CD4-positive, alpha-beta memory T cell (primary cell): ENCODE data around the gene PAPSS2. TPM values are rescaled to one million over a fixed set of nuclear protein-coding genes. Genes with fewer than 3 reads are reported as not detected.

Source experiments
- CTCF ChIA-PET: fragments of 350-600 bp; sonication (Branson Sonifier 250); formaldehyde crosslinking; loops from one replicate; lab custom pipeline; 2021; ENCODE audit warnings: inconsistent platforms; ENCODE audit not compliant: partially characterized antibody; lab: Charles Lee
- POLR2A ChIA-PET: fragments of 350-600 bp; sonication (Branson Sonifier 250); formaldehyde crosslinking; loops from one replicate; lab custom pipeline; 2021; ENCODE audit not compliant: partially characterized antibody; lab: Charles Lee
- DNase-seq, 5 donors: peaks; one replicate each; pipeline versions ENCODE4 v3.0.0 to v3.0.0-alpha.2; 2020 to 2022; ENCODE audit warnings: mixed read lengths in 1 of 5
- H3K27ac ChIP-seq: one replicate; pipeline ENCODE4 v1.7.0; 2013; ENCODE audit warnings: low read depth, low read length
- H3K27me3 ChIP-seq: 2 replicates; pipeline ENCODE4 v1.7.0; 2013; ENCODE audit warnings: mild to moderate bottlenecking, low read length, moderate library complexity; ENCODE audit not compliant: insufficient read depth
- H3K36me3 ChIP-seq: 2 replicates; pipeline ENCODE4 v1.7.0; 2013; ENCODE audit warnings: mild to moderate bottlenecking, low read length, moderate library complexity; ENCODE audit not compliant: insufficient read depth
- H3K4me1 ChIP-seq: 2 replicates; pipeline ENCODE4 v1.7.0; 2013; ENCODE audit warnings: mild to moderate bottlenecking, low read length, moderate library complexity; ENCODE audit not compliant: insufficient read depth
- H3K4me3 ChIP-seq, 2 donors: one replicate each; pipeline ENCODE4 v1.7.0; 2013; ENCODE audit warnings: low read length in 2 of 2, mild to moderate bottlenecking in 1 of 2
- H3K9me3 ChIP-seq, 2 donors: one replicate each; pipeline ENCODE4 v1.7.0; 2013; ENCODE audit warnings: low read length in 2 of 2, control low read depth in 1 of 2; ENCODE audit not compliant: control insufficient read depth in 1 of 2
- H3K27ac Mint-ChIP-seq, 7 donors: one replicate each; pipeline ENCODE4 v1.8.0; 2020 to 2021; ENCODE audit warnings: mixed read lengths in 7 of 7, mild to moderate bottlenecking in 6 of 7, inconsistent platforms in 3 of 7, moderate library complexity in 3 of 7
- H3K27me3 Mint-ChIP-seq, 2 donors: one replicate each; pipeline ENCODE4 v1.8.0; 2020 to 2021; ENCODE audit warnings: mixed read lengths in 2 of 2
- H3K36me3 Mint-ChIP-seq, 2 donors: one replicate each; pipeline ENCODE4 v1.8.0; 2020 to 2021; ENCODE audit warnings: mixed read lengths in 2 of 2, inconsistent platforms in 1 of 2, mild to moderate bottlenecking in 1 of 2
- H3K4me1 Mint-ChIP-seq, 4 donors: one replicate each; pipeline ENCODE4 v1.8.0; 2020 to 2021; ENCODE audit warnings: mixed read lengths in 4 of 4, mild to moderate bottlenecking in 1 of 4
- H3K4me3 Mint-ChIP-seq, 8 donors: one replicate each; pipeline ENCODE4 v1.8.0; 2020 to 2021; ENCODE audit warnings: mixed read lengths in 8 of 8, mild to moderate bottlenecking in 7 of 8, moderate library complexity in 6 of 8, inconsistent platforms in 3 of 8
- H3K9me3 Mint-ChIP-seq, 8 donors: one replicate each; pipeline ENCODE4 v1.8.0; 2020 to 2021; ENCODE audit warnings: mixed read lengths in 8 of 8, mild to moderate bottlenecking in 5 of 8, inconsistent platforms in 3 of 8, moderate library complexity in 1 of 8
- intact Hi-C: fragments of 100-400 bp; cut with micrococcal nuclease; formaldehyde crosslinking; loops from one replicate; pipeline ENCODE4 v1.15.1; 2023
- polyA plus RNA-seq, 2 donors: library from polyadenylated mRNA; unstranded; fragments of 300-500 nt; fragmentation: Illumina TruSeq; gene quantifications; one replicate each; pipeline ENCODE4 v1.2.3, GENCODE V29; 2021
- total RNA-seq, 2 experiments: library from RNA; stranded (reverse); gene quantifications; one replicate each; pipeline ENCODE4 v1.2.3, GENCODE V29; 2021

PAPSS2 gene
- total and polyA plus RNA-seq, 4 experiments from 2014 or later, result 0.15 to 0.73 (median 0.31) TPM

DNA sequence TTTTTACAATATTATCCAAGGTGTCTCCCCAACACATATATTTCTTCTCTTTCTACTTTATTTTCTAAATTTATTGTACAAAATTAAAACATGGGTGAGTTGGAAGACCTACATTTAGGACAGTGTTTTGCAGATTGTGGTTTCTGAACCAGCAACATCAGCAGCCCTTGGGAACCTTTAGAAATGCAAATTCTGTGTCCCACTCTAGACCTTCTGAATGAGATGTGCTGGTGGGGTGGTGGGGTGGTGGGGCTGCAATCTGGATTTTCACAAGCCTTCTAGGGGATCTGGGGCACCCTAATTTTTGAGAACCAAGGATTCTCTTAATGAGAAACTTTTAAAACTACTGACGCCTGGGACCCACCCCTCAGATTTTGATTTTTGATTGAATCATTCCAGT is 7.4 kb upstream of the PAPSS2 start:
- Histone ChIP-seq H3K36me3 (no peaks in the 10 kb centered on the region), H3K27ac (no peak overlapping the region), H3K27me3 (no peaks in the 10 kb centered on the region), H3K9me3 (no peaks in the 10 kb centered on the region), H3K4me3 (no peak overlapping the region), H3K4me1 (no peaks in the 10 kb centered on the region)
- Mint-ChIP-seq H3K36me3 (no peaks in the 10 kb centered on the region), H3K4me1 (peaks cover 0 to 5% (median under 1%) of the 10 kb centered on the region in 4 donors), H3K27ac (no peak overlapping the region), H3K9me3 (peaks cover 0 to under 1% (median 0%) of the 10 kb centered on the region in 8 donors), H3K27me3 (peaks cover 8 to 13% of the 10 kb centered on the region in 2 donors), H3K4me3 (no peak overlapping the region)
- ChIA-PET POLR2A (no interaction called here), CTCF (interaction anchor here (0.8 kb wide), 1 partner anchor 9 kb away, joined by 3 read pairs; no protein-coding TSS in a partner anchor)
- intact Hi-C loops, result no loop called here
- no peak for DNase-seq

DNA sequence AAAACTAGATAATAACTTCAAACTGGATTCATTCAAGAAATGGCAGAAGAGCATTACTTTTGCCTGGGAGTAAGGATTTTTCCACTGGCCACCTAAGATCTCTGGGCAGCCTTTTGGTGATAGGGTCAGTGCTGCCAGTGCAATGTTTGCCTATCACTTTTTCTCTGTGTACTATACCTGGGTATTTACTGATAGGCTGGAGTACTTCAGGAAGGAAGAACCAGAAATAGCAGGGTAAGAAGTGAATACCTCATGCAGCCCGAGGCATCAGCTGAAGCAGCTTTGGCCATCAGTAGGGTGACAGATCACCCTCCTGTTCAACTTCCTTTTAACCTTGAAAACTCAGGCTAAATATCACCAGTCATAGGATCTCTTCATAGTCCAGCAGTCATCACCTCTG is 5.5 kb upstream of the PAPSS2 start:
- H3K4me3 Mint-ChIP-seq, result no peak overlapping the region
- Histone ChIP-seq H3K4me3 (no peak overlapping the region), H3K27ac (no peak overlapping the region), H3K36me3 (no peaks in the 10 kb centered on the region), H3K27me3 (peaks cover 5% of the 10 kb centered on the region), H3K9me3 (no peaks in the 10 kb centered on the region), H3K4me1 (no peaks in the 10 kb centered on the region)
- intact Hi-C loops, result no loop called here
- H3K9me3 Mint-ChIP-seq, result peaks cover 0 to 2% (median 0%) of the 10 kb centered on the region in 8 donors
- peaks cover 9 to 17% of the 10 kb centered on the region in 2 donors for H3K27me3 Mint-ChIP-seq
- H3K4me1 Mint-ChIP-seq, result peaks cover 2 to 8% (median 3%) of the 10 kb centered on the region in 4 donors
- ChIA-PET CTCF (no interaction called here), POLR2A (no interaction called here)
- H3K27ac Mint-ChIP-seq, result no peak overlapping the region
- no peaks in the 10 kb centered on the region for H3K36me3 Mint-ChIP-seq
- DNase-seq, result no peak

DNA sequence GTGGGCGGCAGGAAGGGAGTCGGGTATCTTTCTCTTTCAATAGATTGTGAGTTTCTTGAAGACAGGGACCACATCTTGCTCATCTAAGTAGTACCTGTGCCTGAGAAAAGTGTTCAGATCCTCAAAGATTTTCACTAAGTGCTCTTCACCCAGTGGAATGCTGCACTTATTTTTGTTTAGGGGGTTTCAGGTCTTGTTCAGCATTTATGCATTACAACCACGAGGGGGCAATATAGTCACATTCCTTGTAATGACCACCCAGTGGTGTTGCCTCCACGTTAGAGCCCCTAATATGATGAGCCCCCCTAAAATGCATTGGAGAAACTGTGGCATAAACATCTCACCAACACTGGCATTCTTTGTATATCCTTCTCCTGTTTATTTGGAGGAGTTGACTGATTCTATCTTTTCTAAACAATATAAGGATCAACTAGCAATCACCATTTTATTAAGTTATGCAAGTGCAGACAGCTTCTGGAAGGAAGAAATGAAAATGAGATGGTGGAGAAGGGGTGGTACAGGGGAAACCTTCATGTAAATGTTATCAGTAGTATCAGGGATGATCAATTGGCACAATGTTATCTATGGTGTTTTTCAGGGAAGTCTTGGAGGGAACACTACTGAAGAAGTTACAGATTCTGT is 3.1 kb upstream of the PAPSS2 start:
- POLR2A ChIA-PET, result no interaction called here

DNA sequence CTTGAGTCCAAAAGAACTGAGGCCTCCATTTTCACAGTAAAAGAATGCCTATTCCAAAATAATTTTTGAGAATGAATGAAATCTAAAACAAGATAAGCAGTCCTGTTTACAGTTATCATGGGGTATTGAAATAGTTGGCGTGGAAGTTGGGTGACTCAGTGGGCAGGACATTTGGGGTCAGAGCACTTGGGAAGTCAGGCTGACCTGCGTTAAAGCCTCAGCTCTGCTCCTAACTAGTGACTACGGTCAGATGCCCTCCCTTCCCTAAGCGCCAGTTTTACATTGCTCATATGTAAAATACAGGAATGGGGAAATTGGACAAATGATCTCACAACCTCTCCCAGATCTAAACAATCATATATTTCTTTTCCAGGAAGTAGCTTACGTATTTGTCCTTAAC is 2.3 kb upstream of the PAPSS2 start:
- POLR2A ChIA-PET, result no interaction called here
- Mint-ChIP-seq H3K27ac (no peak overlapping the region), H3K36me3 (no peaks in the 10 kb centered on the region), H3K4me1 (peaks cover 8 to 20% (median 11%) of the 10 kb centered on the region in 4 donors), H3K27me3 (peaks cover 29 to 37% of the 10 kb centered on the region in 2 donors), H3K4me3 (no peak overlapping the region), H3K9me3 (peaks cover 0 to 3% (median 0%) of the 10 kb centered on the region in 8 donors)
- peaks cover 19% of the 10 kb centered on the region for H3K27me3 ChIP-seq
- intact Hi-C loops, result loop anchor here (5.0 kb wide), 1 partner anchor 115 kb away; no protein-coding TSS in a partner anchor
- H3K4me3 ChIP-seq, result no peak overlapping the region
- H3K27ac ChIP-seq, result no peak overlapping the region
- H3K4me1 ChIP-seq, result peaks cover 7% of the 10 kb centered on the region
- DNase-seq, result no peak
- CTCF ChIA-PET, result interaction anchor here (1.4 to 1.7 kb wide), 3 partner anchors 9 to 896 kb away, joined by 4 to 7 read pairs (median 6); no protein-coding TSS in a partner anchor
- no peaks in the 10 kb centered on the region for H3K9me3 ChIP-seq
- no peaks in the 10 kb centered on the region for H3K36me3 ChIP-seq

More for the DNA sequence above, 3.1 kb upstream of the PAPSS2 start:
- Histone ChIP-seq H3K4me3 (no peak overlapping the region), H3K9me3 (no peaks in the 10 kb centered on the region), H3K27me3 (peaks cover 14% of the 10 kb centered on the region), H3K4me1 (peaks cover 7% of the 10 kb centered on the region), H3K36me3 (no peaks in the 10 kb centered on the region), H3K27ac (no peak overlapping the region)
- Mint-ChIP-seq H3K4me3 (no peak overlapping the region), H3K36me3 (no peaks in the 10 kb centered on the region), H3K27ac (no peak overlapping the region), H3K4me1 (peaks cover 8 to 20% (median 11%) of the 10 kb centered on the region in 4 donors), H3K9me3 (peaks cover 0 to 3% (median 0%) of the 10 kb centered on the region in 8 donors), H3K27me3 (peaks cover 24 to 31% of the 10 kb centered on the region in 2 donors)
- CTCF ChIA-PET, result interaction anchor here (1.4 kb wide), 1 partner anchor 14 kb away, joined by 7 read pairs; no protein-coding TSS in a partner anchor
- DNase-seq, result peak in 4 of 5 donors; percentile 9 to 26 (median 17)
- intact Hi-C loops, result loop anchor here (1.0 to 5.0 kb wide), 2 partner anchors 116 to 897 kb away; no protein-coding TSS in a partner anchor

DNA sequence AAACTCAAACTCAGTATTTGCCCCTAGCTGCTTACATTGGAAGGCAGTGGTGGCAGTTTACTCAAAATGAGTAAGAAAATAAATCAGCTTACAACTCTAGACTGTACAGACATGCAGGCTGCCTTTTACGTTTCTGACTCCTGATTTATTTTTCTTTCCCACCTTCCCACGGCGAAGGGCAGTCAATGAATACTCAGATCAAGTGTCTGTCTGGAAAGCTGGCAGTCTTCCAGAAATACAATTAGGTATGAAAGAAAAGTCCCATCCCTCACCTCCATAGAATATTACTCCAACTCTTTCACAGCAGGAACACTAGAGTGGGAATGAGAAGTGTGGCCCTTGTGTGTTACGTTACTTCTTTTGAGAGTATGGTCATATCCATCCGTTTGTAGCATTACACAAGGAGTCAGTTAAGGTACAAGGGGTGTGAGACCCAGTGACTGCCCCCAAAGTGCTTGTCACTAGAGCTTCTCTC is 1.3 kb upstream of the PAPSS2 start:
- intact Hi-C loops, result loop anchor here (5.0 kb wide), 1 partner anchor 114 kb away; no protein-coding TSS in a partner anchor
- H3K4me3 Mint-ChIP-seq, result peak overlapping the region in 3 of 8 donors; percentile 20 to 73 (median 28)

DNA sequence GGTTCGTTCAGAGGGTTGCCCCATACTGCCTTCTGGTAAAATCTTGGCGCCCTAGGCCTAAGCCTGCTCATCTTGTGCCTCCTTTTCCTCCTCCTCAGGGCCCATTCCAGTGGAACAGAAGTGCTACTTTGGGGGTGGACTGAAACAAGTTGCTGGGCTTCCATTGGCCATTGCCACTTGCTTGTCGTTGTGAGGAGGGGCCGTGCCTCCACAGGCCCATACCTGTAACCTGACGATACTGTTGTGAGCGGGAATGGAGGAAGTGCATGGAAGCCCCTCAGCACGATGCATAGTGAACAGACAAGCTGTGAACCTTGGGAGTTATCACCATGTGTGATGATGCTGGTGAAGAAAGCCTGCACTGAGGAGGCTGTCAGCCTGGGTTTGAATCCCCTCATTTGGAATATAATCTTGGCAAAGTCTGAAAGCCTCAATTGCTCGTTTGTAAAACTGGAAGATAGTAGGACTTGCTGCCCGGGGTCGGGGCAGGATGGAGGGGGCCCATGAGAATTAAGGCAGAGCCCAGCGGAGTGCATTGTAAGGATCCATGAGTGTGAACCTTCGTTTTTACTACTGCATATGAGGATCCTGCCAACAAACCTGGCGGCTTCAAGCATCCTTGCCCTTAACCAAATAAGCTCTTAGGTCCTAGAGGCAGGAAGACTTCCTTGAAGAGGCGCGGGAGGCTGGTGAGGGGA is 671 bp upstream of the PAPSS2 start:
- no peaks in the 10 kb centered on the region for H3K36me3 Mint-ChIP-seq
- H3K27me3 Mint-ChIP-seq, result peaks cover 32 to 39% of the 10 kb centered on the region in 2 donors
- no peak overlapping the region for H3K4me3 ChIP-seq
- H3K27ac ChIP-seq, result no peak overlapping the region
- intact Hi-C loops, result loop anchor here (5.0 kb wide), 1 partner anchor 113 kb away; no protein-coding TSS in a partner anchor
- no peaks in the 10 kb centered on the region for H3K36me3 ChIP-seq
- H3K27ac Mint-ChIP-seq, result no peak overlapping the region
- H3K4me3 Mint-ChIP-seq, result peak overlapping the region; percentile 53 to 84 (median 79)
- H3K4me1 ChIP-seq, result peaks cover 7% of the 10 kb centered on the region
- POLR2A ChIA-PET, result no interaction called here
- peaks cover 19% of the 10 kb centered on the region for H3K27me3 ChIP-seq
- DNase-seq, result no peak
- CTCF ChIA-PET, result interaction anchor here (1.6 to 1.7 kb wide), 2 partner anchors 7 to 894 kb away, joined by 4 to 6 read pairs; no protein-coding TSS in a partner anchor
- H3K4me1 Mint-ChIP-seq, result peaks cover 8 to 20% (median 11%) of the 10 kb centered on the region in 4 donors
- H3K9me3 ChIP-seq, result no peaks in the 10 kb centered on the region
- H3K9me3 Mint-ChIP-seq, result peaks cover 0 to 3% (median 0%) of the 10 kb centered on the region in 8 donors

More for the DNA sequence above, 1.3 kb upstream of the PAPSS2 start:
- Histone ChIP-seq H3K9me3 (no peaks in the 10 kb centered on the region), H3K27ac (no peak overlapping the region), H3K4me3 (no peak overlapping the region), H3K36me3 (no peaks in the 10 kb centered on the region), H3K4me1 (peaks cover 7% of the 10 kb centered on the region), H3K27me3 (peaks cover 19% of the 10 kb centered on the region)
- Mint-ChIP-seq H3K4me1 (peaks cover 8 to 20% (median 11%) of the 10 kb centered on the region in 4 donors), H3K9me3 (peaks cover 0 to 3% (median 0%) of the 10 kb centered on the region in 8 donors), H3K36me3 (no peaks in the 10 kb centered on the region), H3K27ac (no peak overlapping the region), H3K27me3 (peaks cover 29 to 35% of the 10 kb centered on the region in 2 donors)
- no peak for DNase-seq
- POLR2A ChIA-PET, result no interaction called here
- CTCF ChIA-PET, result interaction anchor here (1.6 to 1.7 kb wide), 2 partner anchors 8 to 895 kb away, joined by 4 to 6 read pairs; no protein-coding TSS in a partner anchor
